ENCODE data around the gene OR5T3. TPM values are rescaled to one million over a fixed set of nuclear protein-coding genes. Genes with fewer than 3 reads are reported as not detected.
A peak's percentile ranks its signal among the peaks of the same experiment; 100 is the strongest.

The OR5T3 gene
- not detected in 2 replicates for total RNA-seq (2014; rRNA removed; shearing (Covaris generic))

- no peak for DNase-seq (ENCODE audit: low spot score)
Measured at GRCh38 chr11:56251954-56252353, at the start of gene OR5T3. OR5T3 (plus strand) TSS chr11:56252254; CDS start chr11:56252254, 0 bp downstream.

DNA sequence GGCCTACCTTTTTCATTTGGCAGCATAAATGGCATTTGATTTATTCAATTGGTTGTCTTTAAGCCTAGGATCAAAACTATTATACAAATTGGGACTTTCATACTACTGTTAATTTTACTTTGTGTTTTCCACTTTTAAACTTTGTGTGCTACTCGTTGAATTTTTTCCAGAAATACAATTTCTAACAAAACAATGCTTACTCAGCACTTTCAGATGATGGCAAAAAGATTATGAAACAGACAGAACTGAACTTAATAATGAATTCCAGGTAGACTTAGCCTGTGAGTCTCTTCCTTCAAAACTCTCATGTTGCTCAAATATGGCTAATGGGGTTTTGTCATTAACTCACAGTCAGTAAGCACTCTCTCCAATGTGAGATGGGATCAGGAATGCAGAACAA is 44.3 kb upstream of the OR5T3 start:
- DNase-seq (ENCODE audit: low spot score): no peak

DNA sequence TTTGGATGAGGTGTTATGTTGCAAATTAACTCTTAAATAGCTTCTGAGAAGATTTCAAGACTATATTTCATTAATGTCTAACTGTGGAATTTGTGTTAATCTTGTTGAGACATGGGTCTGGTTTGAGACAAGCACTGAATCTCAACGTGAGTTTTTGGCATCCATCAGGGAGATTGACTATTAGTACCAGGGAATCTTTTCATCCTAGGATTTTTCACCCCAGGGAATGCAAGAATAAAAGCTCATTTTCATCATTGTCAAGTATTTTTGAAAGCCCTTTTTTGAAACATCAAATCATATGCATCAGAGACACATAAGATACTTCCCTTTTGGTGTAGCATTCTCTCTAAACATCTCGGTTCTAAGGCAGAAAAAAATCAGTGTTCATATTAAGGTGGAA is 37.5 kb upstream of the OR5T3 start:
- no peak for DNase-seq (ENCODE audit: low spot score)

- peak; percentile 10 for DNase-seq (ENCODE audit: low spot score)
Measured at GRCh38 chr11:56219735-56220134, 32.3 kb upstream of the OR5T3 start.

GRCh38 chr11:56234155-56234554 is 17.9 kb upstream of the OR5T3 start, which contains the start of gene OR5T2:
OR5T2 (minus strand) TSS chr11:56234255; CDS start chr11:56233062, 1,193 bp downstream.
- no peak for DNase-seq (ENCODE audit: low spot score)

- DNase-seq (ENCODE audit: low spot score): no peak
Measured at GRCh38 chr11:56271092-56271491, 19.0 kb downstream of the OR5T3 start.

- DNase-seq (ENCODE audit: low spot score): no peak
Measured at GRCh38 chr11:56273854-56274253, 21.8 kb downstream of the OR5T3 start, which contains the start of gene OR5T1. OR5T1 (plus strand) TSS chr11:56274154; CDS start chr11:56275639, 1,485 bp downstream.

DNA sequence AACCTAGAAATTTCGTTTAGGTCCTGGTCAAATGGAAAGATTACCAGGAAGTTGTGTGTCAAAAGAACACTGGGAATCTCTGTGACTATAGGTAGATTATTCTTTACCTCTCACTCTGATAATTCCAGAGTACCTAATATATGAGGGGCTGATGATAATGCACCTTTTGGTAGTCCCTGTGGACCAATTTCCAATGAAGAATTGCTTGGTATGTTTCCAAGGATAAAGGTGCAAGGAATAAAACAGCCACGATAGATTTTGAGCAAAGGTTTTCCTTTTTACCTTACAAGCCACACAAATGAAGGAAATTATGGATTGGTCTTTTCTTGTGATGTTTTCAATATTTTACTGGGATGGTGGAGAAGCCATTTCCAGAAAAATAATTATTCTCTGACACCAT is 40.1 kb downstream of the OR5T3 start, which contains the start of gene OR8H1:
OR8H1 (minus strand) TSS at position 101 of the 400 bp plus-strand sequence. CDS start 1,192 bp downstream, outside the sequence.
- DNase-seq (ENCODE audit: low spot score): no peak

DNA sequence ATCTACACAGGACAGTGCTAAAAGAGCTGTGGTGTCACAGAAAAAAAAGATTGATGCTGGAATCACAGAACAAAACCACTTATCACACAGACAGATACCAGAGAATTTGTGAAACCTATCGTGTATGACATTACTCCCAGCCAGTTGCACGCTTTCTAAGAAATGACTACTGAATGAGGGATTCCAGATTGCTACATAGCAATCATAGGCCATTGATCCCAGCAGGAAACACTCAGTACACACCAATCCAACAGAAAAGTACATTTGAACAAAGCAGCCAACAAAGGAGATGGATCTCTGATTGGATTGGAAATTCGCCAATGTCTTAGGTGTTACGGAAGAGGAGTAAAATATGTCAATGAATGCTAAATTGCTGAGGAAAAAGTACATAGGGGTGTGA is 44.8 kb downstream of the OR5T3 start:
- DNase-seq (ENCODE audit: low spot score): no peak

Other genes with a start within 250 kb of the OR5T3 start
- not detected in 2 replicates for gene OR5AS1, start 224.6 kb upstream of the OR5T3 start, total RNA-seq (2014; rRNA removed; shearing (Covaris generic))
- gene OR8I2, start 158.9 kb upstream of the OR5T3 start, total RNA-seq (2014; rRNA removed; shearing (Covaris generic)): not detected in 2 replicates
- not detected in 2 replicates for gene OR8H2, start 148.6 kb upstream of the OR5T3 start, total RNA-seq (2014; rRNA removed; shearing (Covaris generic))
- not detected in 2 replicates for gene OR8H3, start 129.9 kb upstream of the OR5T3 start, total RNA-seq (2014; rRNA removed; shearing (Covaris generic))
- not detected in 2 replicates for gene OR8J3, start 112.1 kb upstream of the OR5T3 start, total RNA-seq (2014; rRNA removed; shearing (Covaris generic))
- not detected in 2 replicates for gene OR8K5, start 91.9 kb upstream of the OR5T3 start, total RNA-seq (2014; rRNA removed; shearing (Covaris generic))
- not detected in 2 replicates for gene OR5J2, start 75.6 kb upstream of the OR5T3 start, total RNA-seq (2014; rRNA removed; shearing (Covaris generic))
- not detected in 2 replicates for gene OR5T2, start 18.0 kb upstream of the OR5T3 start, total RNA-seq (2014; rRNA removed; shearing (Covaris generic))
- not detected in 2 replicates for gene OR5T1, start 21.9 kb downstream of the OR5T3 start, total RNA-seq (2014; rRNA removed; shearing (Covaris generic))
- gene OR8H1, start 40.0 kb downstream of the OR5T3 start, total RNA-seq (2014; rRNA removed; shearing (Covaris generic)): not detected in 2 replicates
- not detected in 2 replicates for gene OR8K3, start 62.9 kb downstream of the OR5T3 start, total RNA-seq (2014; rRNA removed; shearing (Covaris generic))
- not detected in 2 replicates for gene OR8K1, start 93.8 kb downstream of the OR5T3 start, total RNA-seq (2014; rRNA removed; shearing (Covaris generic))
- gene OR8J1, start 102.0 kb downstream of the OR5T3 start, total RNA-seq (2014; rRNA removed; shearing (Covaris generic)): not detected in 2 replicates
- not detected in 2 replicates for gene OR8U1, start 123.4 kb downstream of the OR5T3 start, total RNA-seq (2014; rRNA removed; shearing (Covaris generic))
- gene OR5AL1, start 160.4 kb downstream of the OR5T3 start, total RNA-seq (2014; rRNA removed; shearing (Covaris generic)): not detected in 2 replicates
- gene OR5M3, start 221.1 kb downstream of the OR5T3 start, total RNA-seq (2014; rRNA removed; shearing (Covaris generic)): not detected in 2 replicates
- gene OR5M8, start 239.1 kb downstream of the OR5T3 start, total RNA-seq (2014; rRNA removed; shearing (Covaris generic)): not detected in 2 replicates